SK-N-SH treated with all-trans-retinoic acid at 6 μM for 48 hours (cell line): ENCODE data around the gene EHBP1.

Source experiments
- ARNTL ChIP-seq: fragments of 450-650 bp; formaldehyde crosslinking; IDR thresholded peaks from 2 replicates; pipeline ENCODE4 v1.5.0; 2020; ENCODE audit warnings: low read depth, mild to moderate bottlenecking, moderate library complexity, borderline replicate concordance
- BACH2 ChIP-seq: fragments of 250-450 bp; sonication (Bioruptor Pico); IDR thresholded peaks from 2 replicates; pipeline ENCODE4 v1.9.0; 2021; ENCODE audit warnings: mild to moderate bottlenecking, borderline replicate concordance
- ESRRG ChIP-seq: fragments of 250-450 bp; sonication (Bioruptor Pico); IDR thresholded peaks from 2 replicates; pipeline ENCODE4 v1.6.1; 2021; ENCODE audit warnings: mild to moderate bottlenecking
- OSR1 ChIP-seq: fragments of 250-450 bp; sonication (Bioruptor Pico); IDR thresholded peaks from 2 replicates; pipeline ENCODE4 v1.8.0; 2022; ENCODE audit warnings: moderate library complexity, mild to moderate bottlenecking, inconsistent platforms
- RARB ChIP-seq: fragments of 250-450 bp; sonication (Bioruptor Pico); IDR thresholded peaks from 2 replicates; pipeline ENCODE4 v1.8.0; 2021; ENCODE audit warnings: mild to moderate bottlenecking, moderate library complexity
- TOX ChIP-seq: fragments of 250-450 bp; sonication (Bioruptor Pico); IDR thresholded peaks from 2 replicates; pipeline ENCODE4 v1.8.0; 2021; ENCODE audit warnings: mild to moderate bottlenecking, moderate library complexity, borderline replicate concordance
- ZC3H10 ChIP-seq: fragments of 250-450 bp; sonication (Bioruptor Pico); IDR thresholded peaks from 2 replicates; pipeline ENCODE4 v1.5.1; 2021; ENCODE audit warnings: mild to moderate bottlenecking, moderate library complexity
- ZFP3 ChIP-seq: fragments of 250-450 bp; sonication (Bioruptor Pico); IDR thresholded peaks from 2 replicates; pipeline ENCODE4 v1.5.0; 2020; ENCODE audit warnings: mild to moderate bottlenecking, moderate library complexity
- ZFP30 ChIP-seq: fragments of 450-650 bp; formaldehyde crosslinking; IDR thresholded peaks from 2 replicates; pipeline ENCODE4 v1.5.0; 2022; ENCODE audit warnings: mild to moderate bottlenecking, moderate library complexity
- TF ChIP-seq, protein P1 (sequence below): fragments of 250-450 bp; sonication (Bioruptor Pico); IDR thresholded peaks from 2 replicates; pipeline ENCODE4 v1.5.1; 2020; ENCODE audit warnings: low read depth, mild to moderate bottlenecking, moderate library complexity
- TF ChIP-seq, protein P2 (sequence below): fragments of 250-450 bp; sonication (Bioruptor Pico); IDR thresholded peaks from 2 replicates; pipeline ENCODE4 v1.8.0; 2020; ENCODE audit warnings: mild to moderate bottlenecking, moderate library complexity, borderline replicate concordance
- TF ChIP-seq, protein P3 (sequence below): fragments of 250-450 bp; sonication (Bioruptor Pico); IDR thresholded peaks from 2 replicates; pipeline ENCODE4 v1.5.0; 2020; ENCODE audit warnings: mild to moderate bottlenecking, moderate library complexity

DNA sequence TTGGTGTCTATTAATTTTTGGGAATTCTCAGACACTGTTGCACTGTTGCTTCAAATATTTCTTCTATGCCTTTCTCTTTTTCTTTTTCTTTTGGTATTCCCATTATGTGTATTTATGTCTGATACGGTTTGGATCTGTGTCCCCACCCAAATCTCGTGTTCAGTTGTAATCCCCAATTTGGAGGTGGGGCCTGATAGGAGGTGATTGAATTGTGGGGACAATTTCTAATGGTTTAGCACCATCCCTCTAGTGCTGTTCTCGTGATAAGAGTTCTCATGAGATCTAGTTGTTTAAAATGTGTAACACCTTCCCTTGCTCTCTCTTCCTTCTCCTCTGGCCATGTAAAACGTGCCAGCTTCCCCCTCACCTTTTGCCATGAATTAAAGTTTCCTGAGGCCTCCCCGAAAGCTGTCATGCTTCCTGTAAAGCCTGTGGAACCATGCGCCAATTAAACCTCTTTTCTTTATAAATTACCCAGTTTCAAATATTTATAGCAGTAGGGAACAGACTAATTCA is 26.8 kb downstream of the EHBP1 start:
- TF ChIP-seq ZFP30 (CRISPR knock-in tag) (no peak), ARNTL (no peak), RARB (CRISPR knock-in tag) (no peak), ZC3H10 (CRISPR knock-in tag) (no peak), ESRRG (CRISPR knock-in tag) (no peak), ZFP3 (CRISPR knock-in tag) (no peak), BACH2 (CRISPR knock-in tag) (no peak), OSR1 (no peak), TOX (no peak)
- TF ChIP-seq, protein P1, sequence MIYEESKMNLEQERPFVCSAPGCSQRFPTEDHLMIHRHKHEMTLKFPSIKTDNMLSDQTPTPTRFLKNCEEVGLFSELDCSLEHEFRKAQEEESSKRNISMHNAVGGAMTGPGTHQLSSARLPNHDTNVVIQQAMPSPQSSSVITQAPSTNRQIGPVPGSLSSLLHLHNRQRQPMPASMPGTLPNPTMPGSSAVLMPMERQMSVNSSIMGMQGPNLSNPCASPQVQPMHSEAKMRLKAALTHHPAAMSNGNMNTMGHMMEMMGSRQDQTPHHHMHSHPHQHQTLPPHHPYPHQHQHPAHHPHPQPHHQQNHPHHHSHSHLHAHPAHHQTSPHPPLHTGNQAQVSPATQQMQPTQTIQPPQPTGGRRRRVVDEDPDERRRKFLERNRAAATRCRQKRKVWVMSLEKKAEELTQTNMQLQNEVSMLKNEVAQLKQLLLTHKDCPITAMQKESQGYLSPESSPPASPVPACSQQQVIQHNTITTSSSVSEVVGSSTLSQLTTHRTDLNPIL = no peak
- TF ChIP-seq, protein P2, sequence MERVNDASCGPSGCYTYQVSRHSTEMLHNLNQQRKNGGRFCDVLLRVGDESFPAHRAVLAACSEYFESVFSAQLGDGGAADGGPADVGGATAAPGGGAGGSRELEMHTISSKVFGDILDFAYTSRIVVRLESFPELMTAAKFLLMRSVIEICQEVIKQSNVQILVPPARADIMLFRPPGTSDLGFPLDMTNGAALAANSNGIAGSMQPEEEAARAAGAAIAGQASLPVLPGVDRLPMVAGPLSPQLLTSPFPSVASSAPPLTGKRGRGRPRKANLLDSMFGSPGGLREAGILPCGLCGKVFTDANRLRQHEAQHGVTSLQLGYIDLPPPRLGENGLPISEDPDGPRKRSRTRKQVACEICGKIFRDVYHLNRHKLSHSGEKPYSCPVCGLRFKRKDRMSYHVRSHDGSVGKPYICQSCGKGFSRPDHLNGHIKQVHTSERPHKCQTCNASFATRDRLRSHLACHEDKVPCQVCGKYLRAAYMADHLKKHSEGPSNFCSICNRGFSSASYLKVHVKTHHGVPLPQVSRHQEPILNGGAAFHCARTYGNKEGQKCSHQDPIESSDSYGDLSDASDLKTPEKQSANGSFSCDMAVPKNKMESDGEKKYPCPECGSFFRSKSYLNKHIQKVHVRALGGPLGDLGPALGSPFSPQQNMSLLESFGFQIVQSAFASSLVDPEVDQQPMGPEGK = no peak
- TF ChIP-seq, protein P3, sequence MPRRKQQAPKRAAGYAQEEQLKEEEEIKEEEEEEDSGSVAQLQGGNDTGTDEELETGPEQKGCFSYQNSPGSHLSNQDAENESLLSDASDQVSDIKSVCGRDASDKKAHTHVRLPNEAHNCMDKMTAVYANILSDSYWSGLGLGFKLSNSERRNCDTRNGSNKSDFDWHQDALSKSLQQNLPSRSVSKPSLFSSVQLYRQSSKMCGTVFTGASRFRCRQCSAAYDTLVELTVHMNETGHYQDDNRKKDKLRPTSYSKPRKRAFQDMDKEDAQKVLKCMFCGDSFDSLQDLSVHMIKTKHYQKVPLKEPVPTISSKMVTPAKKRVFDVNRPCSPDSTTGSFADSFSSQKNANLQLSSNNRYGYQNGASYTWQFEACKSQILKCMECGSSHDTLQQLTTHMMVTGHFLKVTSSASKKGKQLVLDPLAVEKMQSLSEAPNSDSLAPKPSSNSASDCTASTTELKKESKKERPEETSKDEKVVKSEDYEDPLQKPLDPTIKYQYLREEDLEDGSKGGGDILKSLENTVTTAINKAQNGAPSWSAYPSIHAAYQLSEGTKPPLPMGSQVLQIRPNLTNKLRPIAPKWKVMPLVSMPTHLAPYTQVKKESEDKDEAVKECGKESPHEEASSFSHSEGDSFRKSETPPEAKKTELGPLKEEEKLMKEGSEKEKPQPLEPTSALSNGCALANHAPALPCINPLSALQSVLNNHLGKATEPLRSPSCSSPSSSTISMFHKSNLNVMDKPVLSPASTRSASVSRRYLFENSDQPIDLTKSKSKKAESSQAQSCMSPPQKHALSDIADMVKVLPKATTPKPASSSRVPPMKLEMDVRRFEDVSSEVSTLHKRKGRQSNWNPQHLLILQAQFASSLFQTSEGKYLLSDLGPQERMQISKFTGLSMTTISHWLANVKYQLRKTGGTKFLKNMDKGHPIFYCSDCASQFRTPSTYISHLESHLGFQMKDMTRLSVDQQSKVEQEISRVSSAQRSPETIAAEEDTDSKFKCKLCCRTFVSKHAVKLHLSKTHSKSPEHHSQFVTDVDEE (CRISPR knock-in tag) = no peak
